Gastroesophageal sphincter (tissue), 4 donors: Measurements from ENCODE around the gene TP53TG3. TPM values are rescaled to one million over a fixed set of nuclear protein-coding genes. Genes with fewer than 3 reads are reported as not detected.
"Not testable (repeated sequence)": the region's sequence is repeated elsewhere in the genome, so short reads cannot be mapped to it uniquely, and the experiment has no call there.

Experiments used
- ATAC-seq: fragments of 150-250 bp; one replicate; pipeline ENCODE4 v1.9.1; 2016; ENCODE audit warnings: mild to moderate bottlenecking, moderate library complexity
- H3K27ac ChIP-seq, 4 donors: fragments of 200-600 bp; sonication (generic) in 3 of 4; 1 replicate in 3 of 4; 2 replicates in 1 of 4; pipeline ENCODE4 v1.5.1; 2016 to 2019
- H3K27me3 ChIP-seq: fragments of 200-600 bp; sonication (generic); one replicate; pipeline ENCODE4 v1.5.1; 2019
- H3K36me3 ChIP-seq, 2 donors: fragments of 200-600 bp; sonication (generic); one replicate each; pipeline ENCODE4 v1.5.1; 2019; ENCODE audit warnings: control low read depth in 1 of 2
- H3K4me1 ChIP-seq, 3 donors: fragments of 200-600 bp; sonication (generic); 1 replicate in 2 of 3; 2 replicates in 1 of 3; pipeline ENCODE4 v1.5.1; 2016 to 2019; ENCODE audit warnings: control low read depth in 2 of 3
- H3K4me3 ChIP-seq, 2 donors: fragments of 200-600 bp; sonication (generic); one replicate each; pipeline ENCODE4 v1.5.1; 2019; ENCODE audit warnings: mild to moderate bottlenecking in 1 of 2, moderate library complexity in 1 of 2
- H3K9me3 ChIP-seq, 3 donors: fragments of 200-600 bp; sonication (generic); one replicate each; pipeline ENCODE4 v1.5.1; 2017 to 2019; ENCODE audit warnings: control low read depth in 2 of 3
- WGBS, 2 donors: methylation state at CpG; one replicate each; pipeline ENCODE4 v1.1.5; 2018; ENCODE audit warnings: low coverage in 1 of 2; 5-methylcytosine and 5-hydroxymethylcytosine counted together
- small RNA-seq, 4 donors: library from RNA; depleted of rRNA; stranded (forward); fragments of <200 nt; gene quantifications; one replicate each; pipeline ENCODE3, GENCODE V24; 2016
- total RNA-seq, 4 donors: library from RNA; depleted of rRNA; stranded (reverse); fragments of >200 nt; gene quantifications; one replicate each; pipeline ENCODE4 v1.1.0, GENCODE V29; 2016

Gene TP53TG3, protein sequence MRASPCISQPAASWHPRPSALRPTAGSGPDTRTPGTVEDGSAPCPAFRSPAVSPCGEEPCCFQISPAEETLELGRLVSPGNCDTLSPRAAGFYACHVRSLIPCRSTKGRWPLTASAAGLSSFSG
- not detected for total RNA-seq

GRCh38 chr16:32676065-32676464 is at the start of gene TP53TG3:
Gene TP53TG3, minus strand, starts transcription at chr16:32676165. Its CDS starts 68 bp downstream, at chr16:32676097.
- H3K9me3 ChIP-seq, H3K4me3 ChIP-seq, H3K4me1 ChIP-seq, ATAC-seq, H3K27me3 ChIP-seq, H3K36me3 ChIP-seq, H3K27ac ChIP-seq: not testable (repeated sequence)
- no CpG with 5 or more reads among the region's 25 CpGs for WGBS, 2 donors

- H3K4me1 ChIP-seq, H3K4me3 ChIP-seq, H3K36me3 ChIP-seq, H3K27ac ChIP-seq, ATAC-seq, H3K27me3 ChIP-seq, H3K9me3 ChIP-seq: not testable (repeated sequence)
- 55% methylated on average over 10 of the region's 49 CpGs; no CpG with 5 or more reads in 1 of the 2 donors for WGBS, 2 donors
Observed at GRCh38 chr16:32650876-32651275, 25.1 kb downstream of the TP53TG3 start.

DNA sequence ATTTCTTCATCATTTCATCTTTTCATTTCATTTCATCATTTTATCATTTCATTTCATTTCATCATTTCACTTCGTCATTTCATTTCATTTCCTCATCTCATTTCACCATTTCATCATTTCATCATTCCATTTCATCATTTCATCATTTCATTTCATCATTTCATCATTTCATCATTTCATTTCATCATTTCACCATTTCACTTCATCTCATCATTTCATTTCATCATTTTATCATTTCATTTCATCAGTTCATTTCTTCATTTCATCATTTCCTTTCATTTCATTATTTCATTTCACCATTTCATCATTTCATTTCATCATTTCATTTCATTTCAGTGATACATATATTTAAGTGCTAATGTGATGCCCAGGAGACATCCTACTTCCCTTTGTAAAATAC is 28.4 kb downstream of the TP53TG3 start:
- not testable (repeated sequence) for H3K36me3 ChIP-seq, H3K4me1 ChIP-seq, ATAC-seq, H3K27ac ChIP-seq, H3K4me3 ChIP-seq, H3K9me3 ChIP-seq, H3K27me3 ChIP-seq
- no CpG with 5 or more reads among the region's 1 CpG for WGBS, 2 donors

GRCh38 chr16:32646780-32647179 is 29.2 kb downstream of the TP53TG3 start:
- H3K4me1 ChIP-seq, H3K36me3 ChIP-seq, ATAC-seq, H3K4me3 ChIP-seq, H3K9me3 ChIP-seq, H3K27ac ChIP-seq, H3K27me3 ChIP-seq: not testable (repeated sequence)
- no CpG with 5 or more reads among the region's 2 CpGs for WGBS, 2 donors

GRCh38 chr16:32646177-32646576 is 29.8 kb downstream of the TP53TG3 start:
- WGBS, 2 donors = 0% methylated on average over 1 of the region's 2 CpGs; no CpG with 5 or more reads in 1 of the 2 donors
- H3K36me3 ChIP-seq, ATAC-seq: not testable (repeated sequence)

GRCh38 chr16:32645278-32645908 is 30.6 kb downstream of the TP53TG3 start:
- H3K36me3 ChIP-seq, ATAC-seq, H3K27ac ChIP-seq, H3K4me3 ChIP-seq, H3K4me1 ChIP-seq, H3K9me3 ChIP-seq, H3K27me3 ChIP-seq: not testable (repeated sequence)
- 61 to 65% methylated on average over 6 of the region's 6 CpGs for WGBS, 2 donors

More at GRCh38 chr16:32646177-32646576, 29.8 kb downstream of the TP53TG3 start:
- H3K27me3 ChIP-seq, H3K27ac ChIP-seq, H3K4me1 ChIP-seq, H3K4me3 ChIP-seq, H3K9me3 ChIP-seq: not testable (repeated sequence)

- H3K9me3 ChIP-seq, H3K4me1 ChIP-seq, ATAC-seq, H3K27ac ChIP-seq, H3K27me3 ChIP-seq, H3K36me3 ChIP-seq, H3K4me3 ChIP-seq: not testable (repeated sequence)
- WGBS, 2 donors = 17 to 33% methylated on average over 1 of the region's 1 CpG
Observed at GRCh38 chr16:32644715-32645114, 31.2 kb downstream of the TP53TG3 start.

DNA sequence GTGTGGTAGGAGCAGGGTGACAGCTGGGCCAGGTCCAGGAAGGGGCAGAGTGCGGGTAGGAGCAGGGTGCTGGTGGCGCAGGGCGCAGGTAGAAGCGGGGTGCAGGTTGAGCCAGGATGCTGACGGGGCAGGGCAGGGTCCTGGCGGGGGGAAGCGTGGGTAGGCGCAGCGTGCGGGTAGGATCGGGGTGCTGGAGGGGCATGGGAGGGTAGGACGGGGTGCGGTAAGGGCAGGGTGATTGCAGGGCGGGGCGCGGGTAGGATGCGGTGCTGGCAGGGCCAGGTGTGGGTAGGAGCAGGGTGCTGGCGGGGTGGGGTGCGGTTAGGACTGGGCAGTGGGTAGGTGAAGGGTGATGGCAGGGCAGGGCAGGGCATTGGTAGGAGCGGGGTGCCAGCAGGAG is 38.4 kb downstream of the TP53TG3 start:
- no CpG with 5 or more reads among the region's 20 CpGs for WGBS, 2 donors
- H3K4me3 ChIP-seq, H3K27ac ChIP-seq, ATAC-seq, H3K4me1 ChIP-seq, H3K36me3 ChIP-seq, H3K9me3 ChIP-seq, H3K27me3 ChIP-seq: not testable (repeated sequence)

DNA sequence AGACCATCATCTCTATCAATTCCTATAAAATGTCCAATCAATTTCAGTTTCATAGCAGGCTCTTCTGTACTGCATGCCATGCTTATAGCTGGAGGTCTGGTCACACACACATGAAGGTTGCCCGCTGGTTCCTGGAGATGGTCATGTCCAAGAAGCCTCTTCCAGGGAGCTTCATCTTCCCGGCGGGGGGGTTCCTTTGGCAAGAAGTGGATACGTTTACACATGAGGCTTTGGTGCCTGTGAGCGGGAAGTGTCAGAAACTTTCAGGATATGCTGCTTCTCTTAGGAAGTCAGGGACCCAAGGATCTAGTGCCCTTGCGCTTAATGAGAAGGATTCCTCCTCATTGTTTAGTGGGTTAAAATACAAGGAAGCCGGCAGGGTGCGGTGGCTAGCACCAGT is 43.9 kb downstream of the TP53TG3 start:
- not testable (repeated sequence) for ATAC-seq, H3K4me3 ChIP-seq, H3K36me3 ChIP-seq, H3K4me1 ChIP-seq, H3K9me3 ChIP-seq, H3K27me3 ChIP-seq, H3K27ac ChIP-seq
- 70% methylated on average over 2 of the region's 8 CpGs; no CpG with 5 or more reads in 1 of the 2 donors for WGBS, 2 donors

Small RNA genes within 50 kb of the gene (small RNA-seq; reads per million reads assigned to genes)
- gene AC138907.6 = 0 reads per million in 4 donors
